K562 (cell line): Measurements from ENCODE around the gene CERS1.

Experiments used
- CREB1 ChIP-seq, 2 experiments: sonication (generic) in 1 of 2; formaldehyde crosslinking in 1 of 2; IDR thresholded peaks; 2 replicates each; pipeline versions ENCODE4 v1.6.1 to v1.8.0; 2012 to 2022; ENCODE audit warnings: inconsistent platforms in 1 of 2, mild to moderate bottlenecking in 1 of 2, missing genetic modification reagents in 1 of 2, moderate library complexity in 1 of 2
- CTCF ChIP-seq, 3 experiments: IDR thresholded peaks in 2 of 3; conservative IDR thresholded peaks in 1 of 3; 2 replicates each; pipeline ENCODE4 v1.5.1; 2011 to 2012; ENCODE audit warnings: low read length in 3 of 3, mild to moderate bottlenecking in 3 of 3, control low read depth in 2 of 3, improper control_type of control experiment in 1 of 3, inconsistent platforms in 1 of 3, low read depth in 1 of 3, mixed read lengths in 1 of 3, moderate library complexity in 1 of 3; ENCODE audit not compliant: insufficient read depth in 2 of 3
- ESRRB ChIP-seq: fragments of 250-450 bp; sonication (Bioruptor Pico); IDR thresholded peaks from 2 replicates; pipeline ENCODE4 v1.5.0; 2020; ENCODE audit warnings: mild to moderate bottlenecking, moderate library complexity, borderline replicate concordance
- FOS ChIP-seq: IDR thresholded peaks from 3 replicates; pipeline ENCODE4 v1.6.1; 2011; ENCODE audit not compliant: insufficient read length; ENCODE audit errors: extremely low read depth
- FOXJ3 ChIP-seq: sonication (generic); formaldehyde crosslinking; IDR thresholded peaks from 2 replicates; pipeline ENCODE4 v1.4.0; 2020; ENCODE audit warnings: mild to moderate bottlenecking, missing genetic modification reagents
- KDM1A ChIP-seq, 2 experiments: fragments of 450-650 bp; IDR thresholded peaks; 2 replicates each; pipeline ENCODE4 v1.6.1; 2016; ENCODE audit warnings: mild to moderate bottlenecking in 2 of 2
- MAX ChIP-seq: sonication (generic); formaldehyde crosslinking; IDR thresholded peaks from 2 replicates; pipeline ENCODE4 v1.9.0; 2022; ENCODE audit warnings: mild to moderate bottlenecking, missing genetic modification reagents
- SIN3A ChIP-seq, 2 experiments: fragments of 150-350 bp in 1 of 2; IDR thresholded peaks; 2 replicates each; pipeline ENCODE4 v1.6.1; 2011 to 2016; ENCODE audit warnings: borderline replicate concordance in 2 of 2, low read depth in 2 of 2, low read length in 2 of 2, mild to moderate bottlenecking in 2 of 2, moderate library complexity in 2 of 2; ENCODE audit not compliant: control insufficient read depth in 1 of 2
- ZHX1 ChIP-seq: fragments of 150-350 bp; conservative IDR thresholded peaks from 2 replicates; pipeline ENCODE4 v1.6.1; 2014; ENCODE audit warnings: low read length
- ZNF511 ChIP-seq: sonication (generic); formaldehyde crosslinking; IDR thresholded peaks from 2 replicates; pipeline ENCODE4 v1.8.0; 2022; ENCODE audit warnings: mild to moderate bottlenecking, missing genetic modification reagents

- TF ChIP-seq KDM1A (IDR thresholded peaks at IDR 0.05) (no peak), CREB1 (IDR thresholded peaks at IDR 0.05) (no peak), CREB1 (CRISPR knock-in tag; IDR thresholded peaks at IDR 0.05) (no peak), MAX (CRISPR knock-in tag) (peak; percentile 77), FOS (no peak), ZHX1 (no peak), ESRRB (CRISPR knock-in tag) (no peak), ZNF511 (CRISPR knock-in tag) (no peak), SIN3A (IDR thresholded peaks at IDR 0.05; ENCODE audit: borderline replicate concordance in 2 of 2, control insufficient read depth in 1 of 2, low read depth in 2 of 2, low read length in 2 of 2) (no peak), FOXJ3 (CRISPR knock-in tag) (no peak), CTCF (IDR thresholded peaks at IDR 0.05 in 2 of 3, conservative IDR thresholded peaks at IDR 0.05 in 1 of 3; ENCODE audit: insufficient read depth in 2 of 3, low read depth in 1 of 3, low read length in 3 of 3) (no peak)
These were observed 2.2 kb upstream of the CERS1 start for GRCh38 chr19:18898081-18898606.
